ENCODE data around the gene SLC38A6. TPM values are rescaled to one million over a fixed set of nuclear protein-coding genes. Genes with fewer than 3 reads are reported as not detected.

Gene SLC38A6
- 13.5 and 14.2 TPM in 2 replicates for total RNA-seq (2014; rRNA removed; shearing (Covaris generic))
- polyA plus RNA-seq (2015; cell fraction: cytosol; rRNA removed) = 16.0 and 21.0 TPM in 2 replicates
- 40.2 and 44.1 TPM in 2 replicates for polyA plus RNA-seq (2015; cell fraction: nucleus; rRNA removed)

GRCh38 chr14:60980811-60981632 lies at the start of gene SLC38A6, which contains the start of gene TRMT5:
Gene SLC38A6, plus strand, starts transcription at chr14:60981245. Its CDS starts 33 bp downstream, at chr14:60981278.
Gene TRMT5, minus strand, starts transcription at chr14:60981079. Its CDS starts 106 bp downstream, at chr14:60980973.
- peak; percentile 96 for DNase-seq (ENCODE audit: low read depth)

GRCh38 chr14:60933920-60934655 lies 47.0 kb upstream of the SLC38A6 start:
- no peak for DNase-seq (ENCODE audit: low read depth)

GRCh38 chr14:60935319-60935718 lies 45.7 kb upstream of the SLC38A6 start:
- DNase-seq (ENCODE audit: low read depth) = no peak

GRCh38 chr14:60943637-60944032 lies 37.4 kb upstream of the SLC38A6 start:
- no peak for DNase-seq (ENCODE audit: low read depth)

GRCh38 chr14:60944204-60944603 lies 36.8 kb upstream of the SLC38A6 start:
- DNase-seq (ENCODE audit: low read depth) = no peak

GRCh38 chr14:60945984-60946383 lies 35.1 kb upstream of the SLC38A6 start:
- DNase-seq (ENCODE audit: low read depth) = peak; percentile 30

GRCh38 chr14:60946773-60947172 lies 34.3 kb upstream of the SLC38A6 start:
- no peak for DNase-seq (ENCODE audit: low read depth)

- no peak for DNase-seq (ENCODE audit: low read depth)
Measured at GRCh38 chr14:60951776-60952435, 29.1 kb upstream of the SLC38A6 start.

GRCh38 chr14:60956202-60956601 lies 24.8 kb upstream of the SLC38A6 start:
- no peak for DNase-seq (ENCODE audit: low read depth)

- no peak for DNase-seq (ENCODE audit: low read depth)
Measured at GRCh38 chr14:60956632-60957031, 24.4 kb upstream of the SLC38A6 start.

- no peak for DNase-seq (ENCODE audit: low read depth)
Measured at GRCh38 chr14:60958146-60958545, 22.9 kb upstream of the SLC38A6 start.

- DNase-seq (ENCODE audit: low read depth) = no peak
Measured at GRCh38 chr14:60963761-60964160, 17.3 kb upstream of the SLC38A6 start.

- peak; percentile 15 for DNase-seq (ENCODE audit: low read depth)
Measured at GRCh38 chr14:60964904-60965303, 16.1 kb upstream of the SLC38A6 start.

GRCh38 chr14:60965402-60965801 lies 15.6 kb upstream of the SLC38A6 start:
- peak; percentile 35 for DNase-seq (ENCODE audit: low read depth)

- DNase-seq (ENCODE audit: low read depth) = no peak
Measured at GRCh38 chr14:60968099-60968498, 12.9 kb upstream of the SLC38A6 start.

- DNase-seq (ENCODE audit: low read depth) = no peak
Measured at GRCh38 chr14:60968671-60969070, 12.4 kb upstream of the SLC38A6 start.

GRCh38 chr14:60970146-60970545 lies 10.9 kb upstream of the SLC38A6 start:
- no peak for DNase-seq (ENCODE audit: low read depth)

- no peak for DNase-seq (ENCODE audit: low read depth)
Measured at GRCh38 chr14:60971271-60971670, 9.8 kb upstream of the SLC38A6 start.

GRCh38 chr14:60972295-60972694 lies 8.8 kb upstream of the SLC38A6 start:
- no peak for DNase-seq (ENCODE audit: low read depth)

GRCh38 chr14:60973070-60973469 lies 8.0 kb upstream of the SLC38A6 start:
- no peak for DNase-seq (ENCODE audit: low read depth)

- DNase-seq (ENCODE audit: low read depth) = no peak
Measured at GRCh38 chr14:60974090-60974651, 6.9 kb upstream of the SLC38A6 start.
